H1 (cell line): ENCODE data around the gene EVPL. TPM values are rescaled to one million over a fixed set of nuclear protein-coding genes. Genes with fewer than 3 reads are reported as not detected.

ENCODE experiments used
- BCL11A ChIP-seq, 2 experiments: IDR thresholded peaks; one replicate each; pipeline ENCODE4 v1.6.1; 2011; ENCODE audit warnings: low read depth in 2 of 2, low read length in 2 of 2, mild to moderate bottlenecking in 2 of 2
- CBX5 ChIP-seq: fragments of 300-800, 300-1000 bp; sonication (generic); IDR thresholded peaks from 2 replicates; pipeline ENCODE4 v1.7.1; 2016; ENCODE audit warnings: antibody characterized with exemption, low read length, low read depth
- CREB1 ChIP-seq: IDR thresholded peaks from 2 replicates; pipeline ENCODE4 v1.6.1; 2012; ENCODE audit warnings: inconsistent platforms
- EGR1 ChIP-seq: IDR thresholded peaks from 2 replicates; pipeline ENCODE4 v1.6.1; 2011; ENCODE audit warnings: low read depth, low read length, borderline replicate concordance
- EP300 ChIP-seq, 2 experiments: IDR thresholded peaks; 1 replicate in 1 of 2; 2 replicates in 1 of 2; pipeline ENCODE4 v1.6.1; 2011 to 2012; ENCODE audit warnings: low read depth in 2 of 2, low read length in 2 of 2, mild to moderate bottlenecking in 2 of 2, borderline replicate concordance in 1 of 2, inconsistent platforms in 1 of 2, moderate library complexity in 1 of 2
- FOSL1 ChIP-seq: IDR thresholded peaks from 2 replicates; pipeline ENCODE4 v1.6.1; 2011; ENCODE audit warnings: mild to moderate bottlenecking, low read depth, low read length, moderate library complexity; ENCODE audit not compliant: insufficient read depth
- GABPA ChIP-seq: IDR thresholded peaks from 2 replicates; pipeline ENCODE4 v1.6.1; 2011; ENCODE audit warnings: mild to moderate bottlenecking, low read length, moderate library complexity, borderline replicate concordance; ENCODE audit not compliant: insufficient read depth
- GTF2F1 ChIP-seq: IDR thresholded peaks from 2 replicates; pipeline ENCODE4 v1.6.1; 2012; ENCODE audit warnings: low read depth, low read length, improper control_type of control experiment, borderline replicate concordance
- HDAC6 ChIP-seq: IDR thresholded peaks from one replicate; pipeline ENCODE4 v1.7.1; 2012; ENCODE audit warnings: low read depth, mild to moderate bottlenecking, inconsistent platforms, low read length, moderate library complexity
- JUN ChIP-seq: IDR thresholded peaks from 2 replicates; pipeline ENCODE4 v1.6.1; 2011; ENCODE audit warnings: low read depth, mild to moderate bottlenecking, improper control_type of control experiment, low read length
- JUND ChIP-seq: IDR thresholded peaks from 2 replicates; pipeline ENCODE4 v1.6.1; 2011; ENCODE audit warnings: mild to moderate bottlenecking, improper control_type of control experiment, low read length
- KDM4A ChIP-seq: IDR thresholded peaks from one replicate; pipeline ENCODE4 v1.7.1; 2012; ENCODE audit warnings: low read depth, mild to moderate bottlenecking, moderate library complexity, low read length, inconsistent platforms; ENCODE audit not compliant: severe bottlenecking
- NANOG ChIP-seq: IDR thresholded peaks from 2 replicates; pipeline ENCODE4 v1.6.1; 2011; ENCODE audit warnings: low read length, low read depth, mild to moderate bottlenecking, inconsistent platforms; ENCODE audit not compliant: insufficient read depth, poor library complexity, severe bottlenecking
- RAD21 ChIP-seq, 2 experiments: IDR thresholded peaks in 1 of 2; conservative IDR thresholded peaks in 1 of 2; 2 replicates each; pipeline ENCODE4 v1.6.1; 2011; ENCODE audit warnings: low read depth in 2 of 2, low read length in 2 of 2, improper control_type of control experiment in 1 of 2, inconsistent platforms in 1 of 2, mild to moderate bottlenecking in 1 of 2, moderate library complexity in 1 of 2
- RNF2 ChIP-seq: fragments of 200-900, 300-1000 bp; sonication (generic); IDR thresholded peaks from 2 replicates; pipeline ENCODE4 v1.7.1; 2016; ENCODE audit warnings: borderline replicate concordance, low read depth, mild to moderate bottlenecking, antibody characterized with exemption, low read length; ENCODE audit not compliant: poor library complexity, severe bottlenecking; ENCODE audit errors: missing control alignments
- SAP30 ChIP-seq: fragments of 300-600 bp; sonication (generic); IDR thresholded peaks from 2 replicates; pipeline ENCODE4 v1.7.1; 2012; ENCODE audit warnings: low read length, moderate library complexity, mild to moderate bottlenecking, inconsistent platforms; ENCODE audit not compliant: insufficient read depth, insufficient replicate concordance
- SP2 ChIP-seq: IDR thresholded peaks from 2 replicates; pipeline ENCODE4 v1.6.1; 2012; ENCODE audit warnings: mild to moderate bottlenecking, low read length, inconsistent platforms
- SP4 ChIP-seq: IDR thresholded peaks from 2 replicates; pipeline ENCODE4 v1.6.1; 2012; ENCODE audit warnings: low read length, inconsistent platforms
- SRF ChIP-seq: IDR thresholded peaks from 2 replicates; pipeline ENCODE4 v1.6.1; 2011; ENCODE audit warnings: mild to moderate bottlenecking, low read depth, low read length, moderate library complexity
- SUZ12 ChIP-seq: fragments of 200-600 bp; sonication (generic); IDR thresholded peaks from 2 replicates; pipeline ENCODE4 v1.6.1; 2012; ENCODE audit warnings: mild to moderate bottlenecking, inconsistent platforms, low read length, moderate library complexity, mixed read lengths
- TBP ChIP-seq: IDR thresholded peaks from 2 replicates; pipeline ENCODE4 v1.6.1; 2011; ENCODE audit warnings: low read depth, low read length, improper control_type of control experiment
- polyA plus RNA-seq, 7 experiments: library from polyadenylated mRNA; depleted of rRNA in 3 of 7; stranded (reverse) in 5 of 7; unstranded in 2 of 7; fragments of >200 nt in 5 of 7; fragments of 200-250 nt in 2 of 7; gene quantifications; 1 replicate in 5 of 7; 2 replicates in 1 of 7; 4 replicates in 1 of 7; pipeline versions ENCODE4 v1.2.1 to v1.2.3, GENCODE V29; 2011 to 2013; ENCODE audit warnings: missing spikeins in 2 of 7, mixed read lengths in 2 of 7
- total RNA-seq: library from RNA; stranded (reverse); fragmentation: NEBNext Ultra II Directional; extraction: Animal tissue kit (Norgen Biotek cat#: 25700); gene quantifications from 2 replicates; pipeline ENCODE4 v1.2.1, GENCODE V29; 2021
- TF ChIP-seq, protein P1 (sequence below): IDR thresholded peaks from 2 replicates; pipeline ENCODE4 v1.6.1; 2012; ENCODE audit warnings: inconsistent platforms

EVPL gene
- total and polyA plus RNA-seq, 2 of the 8 experiments (the other 6 are each of a cell fraction or from before 2014, with no cell fraction given), result 0.20 to 0.99 TPM

DNA sequence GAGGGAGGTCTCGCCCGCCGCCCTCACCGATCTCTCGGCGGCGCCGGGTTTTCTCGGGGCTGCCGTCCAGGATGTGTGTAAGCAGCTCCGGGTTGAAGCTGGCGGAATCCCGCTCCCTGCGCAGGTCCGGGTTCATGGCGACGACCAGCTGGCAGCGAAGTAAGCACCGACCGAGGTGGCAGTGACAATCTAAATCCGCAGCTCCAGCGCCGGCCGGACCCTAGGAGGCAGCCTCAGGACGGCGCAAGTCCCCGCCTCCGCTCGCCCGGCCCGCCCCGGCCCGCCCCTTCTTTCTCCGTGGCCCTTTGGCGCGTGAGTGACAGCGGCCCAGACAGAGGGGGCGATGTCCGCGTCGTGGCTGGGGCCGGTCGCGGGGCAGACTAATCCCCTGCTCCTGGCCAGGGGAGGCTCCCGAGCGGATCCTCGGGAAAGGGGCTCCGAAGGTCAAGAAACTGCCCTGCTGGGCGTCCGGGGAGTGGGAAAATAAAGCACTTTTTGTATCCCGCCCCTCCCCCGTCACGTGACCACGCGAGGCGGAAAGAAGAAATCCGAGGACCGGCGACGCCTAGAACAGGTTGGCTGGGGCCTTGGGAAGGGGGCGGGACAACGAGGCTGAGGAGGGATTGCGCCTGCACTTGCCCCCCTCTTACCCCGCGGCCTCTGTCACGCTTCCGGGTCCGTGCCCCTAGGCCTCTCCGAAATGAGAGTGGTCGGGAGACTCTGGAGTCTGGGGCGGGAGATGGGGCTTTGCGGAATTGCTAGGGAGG, 48.0 kb downstream of the EVPL start, which contains the start of the genes ACOX1 and TEN1 (continued):
- peak; percentile 60 for TF ChIP-seq SAP30
- TF ChIP-seq FOSL1, result no peak
- no peak for TF ChIP-seq CBX5
- TF ChIP-seq GTF2F1, result no peak; the same call in 1 of the 2 replicates
- TF ChIP-seq, protein P1, sequence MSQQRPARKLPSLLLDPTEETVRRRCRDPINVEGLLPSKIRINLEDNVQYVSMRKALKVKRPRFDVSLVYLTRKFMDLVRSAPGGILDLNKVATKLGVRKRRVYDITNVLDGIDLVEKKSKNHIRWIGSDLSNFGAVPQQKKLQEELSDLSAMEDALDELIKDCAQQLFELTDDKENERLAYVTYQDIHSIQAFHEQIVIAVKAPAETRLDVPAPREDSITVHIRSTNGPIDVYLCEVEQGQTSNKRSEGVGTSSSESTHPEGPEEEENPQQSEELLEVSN, result no peak; the same call in 1 of the 2 replicates
- TF ChIP-seq SP2, result no peak
- TF ChIP-seq SRF, result no peak
- TF ChIP-seq EP300 (IDR thresholded peaks at IDR 0.05; ENCODE audit: borderline replicate concordance in 1 of 2, low read depth in 2 of 2, low read length in 2 of 2), result no peak
- TF ChIP-seq GABPA, result no peak
- TF ChIP-seq CREB1, result peak; percentile 66
- no peak; the same call in 1 of the 2 replicates for TF ChIP-seq EGR1
- TF ChIP-seq SUZ12, result no peak
- no peak for TF ChIP-seq JUN
- TF ChIP-seq SP4, result 0 out of 2 replicates have a peak, but pooled peaks have one; percentile 66
- TF ChIP-seq NANOG, result no peak
- TF ChIP-seq RNF2, result no peak
- no peak for TF ChIP-seq JUND
- TF ChIP-seq KDM4A, result peak; percentile 63
- TF ChIP-seq HDAC6, result no peak
- no peak for TF ChIP-seq BCL11A (IDR thresholded peaks at IDR 0.05; ENCODE audit: low read depth in 2 of 2, low read length in 2 of 2)
- TF ChIP-seq TBP, result peak; percentile 78
- 0 out of 4 replicates have a peak, but pooled peaks of 1 of the 2 experiments have one; percentile 8 for TF ChIP-seq RAD21 (IDR thresholded peaks at IDR 0.05 in 1 of 2, conservative IDR thresholded peaks at IDR 0.05 in 1 of 2; ENCODE audit: low read depth in 2 of 2, low read length in 2 of 2)
